ENCODE results near the gene DCTPP1. TPM values are rescaled to one million over a fixed set of nuclear protein-coding genes. Genes with fewer than 3 reads are reported as not detected.

Gene DCTPP1
- total and polyA plus RNA-seq, 2 of the 13 experiments (the other 11 are each of a cell fraction or from before 2014, with no cell fraction given) = 54.8 to 74.4 TPM

- no peak for TF ChIP-seq EZH2 (conservative IDR thresholded peaks at IDR 0.05; ENCODE audit: low read depth, low read length)
- peak; percentile 44; the same call in 1 of the 2 replicates for TF ChIP-seq NCOR1 (IDR thresholded peaks at IDR 0.05; ENCODE audit: borderline replicate concordance, low read length)
- TF ChIP-seq, protein P1, sequence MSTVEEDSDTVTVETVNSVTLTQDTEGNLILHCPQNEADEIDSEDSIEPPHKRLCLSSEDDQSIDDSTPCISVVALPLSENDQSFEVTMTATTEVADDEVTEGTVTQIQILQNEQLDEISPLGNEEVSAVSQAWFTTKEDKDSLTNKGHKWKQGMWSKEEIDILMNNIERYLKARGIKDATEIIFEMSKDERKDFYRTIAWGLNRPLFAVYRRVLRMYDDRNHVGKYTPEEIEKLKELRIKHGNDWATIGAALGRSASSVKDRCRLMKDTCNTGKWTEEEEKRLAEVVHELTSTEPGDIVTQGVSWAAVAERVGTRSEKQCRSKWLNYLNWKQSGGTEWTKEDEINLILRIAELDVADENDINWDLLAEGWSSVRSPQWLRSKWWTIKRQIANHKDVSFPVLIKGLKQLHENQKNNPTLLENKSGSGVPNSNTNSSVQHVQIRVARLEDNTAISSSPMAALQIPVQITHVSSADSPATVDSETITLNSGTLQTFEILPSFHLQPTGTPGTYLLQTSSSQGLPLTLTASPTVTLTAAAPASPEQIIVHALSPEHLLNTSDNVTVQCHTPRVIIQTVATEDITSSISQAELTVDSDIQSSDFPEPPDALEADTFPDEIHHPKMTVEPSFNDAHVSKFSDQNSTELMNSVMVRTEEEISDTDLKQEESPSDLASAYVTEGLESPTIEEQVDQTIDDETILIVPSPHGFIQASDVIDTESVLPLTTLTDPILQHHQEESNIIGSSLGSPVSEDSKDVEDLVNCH (CRISPR knock-in tag; IDR thresholded peaks at IDR 0.05) = peak; percentile 80; the same call in 1 of the 2 replicates
- TF ChIP-seq ZMAT3 (CRISPR knock-in tag; conservative IDR thresholded peaks at IDR 0.05) = 0 out of 2 replicates have a peak, but pooled peaks have one; percentile 53
- peak; percentile 70 for TF ChIP-seq ESRRA (CRISPR knock-in tag; IDR thresholded peaks at IDR 0.05; ENCODE audit: low read depth)
- TF ChIP-seq, protein P2, sequence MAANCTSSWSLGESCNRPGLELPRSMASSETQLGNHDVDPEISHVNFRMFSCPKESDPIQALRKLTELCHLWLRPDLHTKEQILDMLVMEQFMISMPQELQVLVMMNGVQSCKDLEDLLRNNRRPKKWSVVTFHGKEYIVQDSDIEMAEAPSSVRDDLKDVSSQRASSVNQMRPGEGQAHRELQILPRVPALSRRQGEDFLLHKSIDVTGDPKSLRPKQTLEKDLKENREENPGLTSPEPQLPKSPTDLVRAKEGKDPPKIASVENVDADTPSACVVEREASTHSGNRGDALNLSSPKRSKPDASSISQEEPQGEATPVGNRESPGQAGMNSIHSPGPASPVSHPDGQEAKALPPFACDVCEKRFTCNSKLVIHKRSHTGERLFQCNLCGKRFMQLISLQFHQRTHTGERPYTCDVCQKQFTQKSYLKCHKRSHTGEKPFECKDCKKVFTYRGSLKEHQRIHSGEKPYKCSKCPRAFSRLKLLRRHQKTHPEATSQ (CRISPR knock-in tag; IDR thresholded peaks at IDR 0.05; ENCODE audit: borderline replicate concordance) = peak; percentile 94
- TF ChIP-seq, protein P3, sequence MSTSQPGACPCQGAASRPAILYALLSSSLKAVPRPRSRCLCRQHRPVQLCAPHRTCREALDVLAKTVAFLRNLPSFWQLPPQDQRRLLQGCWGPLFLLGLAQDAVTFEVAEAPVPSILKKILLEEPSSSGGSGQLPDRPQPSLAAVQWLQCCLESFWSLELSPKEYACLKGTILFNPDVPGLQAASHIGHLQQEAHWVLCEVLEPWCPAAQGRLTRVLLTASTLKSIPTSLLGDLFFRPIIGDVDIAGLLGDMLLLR (CRISPR knock-in tag; IDR thresholded peaks at IDR 0.05) = peak; percentile 90
- peak; percentile 86 for TF ChIP-seq ZNF747 (CRISPR knock-in tag; IDR thresholded peaks at IDR 0.05; ENCODE audit: borderline replicate concordance)
- peak; percentile 20; the same call in 1 of the 2 replicates for TF ChIP-seq FOXK2 (IDR thresholded peaks at IDR 0.05)
- TF ChIP-seq ZNF792 (CRISPR knock-in tag; IDR thresholded peaks at IDR 0.05) = 0 out of 2 replicates have a peak, but pooled peaks have one; percentile 27
- TF ChIP-seq, protein P4, sequence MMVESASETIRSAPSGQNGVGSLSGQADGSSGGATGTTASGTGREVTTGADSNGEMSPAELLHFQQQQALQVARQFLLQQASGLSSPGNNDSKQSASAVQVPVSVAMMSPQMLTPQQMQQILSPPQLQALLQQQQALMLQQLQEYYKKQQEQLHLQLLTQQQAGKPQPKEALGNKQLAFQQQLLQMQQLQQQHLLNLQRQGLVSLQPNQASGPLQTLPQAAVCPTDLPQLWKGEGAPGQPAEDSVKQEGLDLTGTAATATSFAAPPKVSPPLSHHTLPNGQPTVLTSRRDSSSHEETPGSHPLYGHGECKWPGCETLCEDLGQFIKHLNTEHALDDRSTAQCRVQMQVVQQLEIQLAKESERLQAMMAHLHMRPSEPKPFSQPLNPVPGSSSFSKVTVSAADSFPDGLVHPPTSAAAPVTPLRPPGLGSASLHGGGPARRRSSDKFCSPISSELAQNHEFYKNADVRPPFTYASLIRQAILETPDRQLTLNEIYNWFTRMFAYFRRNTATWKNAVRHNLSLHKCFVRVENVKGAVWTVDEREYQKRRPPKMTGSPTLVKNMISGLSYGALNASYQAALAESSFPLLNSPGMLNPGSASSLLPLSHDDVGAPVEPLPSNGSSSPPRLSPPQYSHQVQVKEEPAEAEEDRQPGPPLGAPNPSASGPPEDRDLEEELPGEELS (CRISPR knock-in tag; IDR thresholded peaks at IDR 0.05) = peak; percentile 40; the same call in 1 of the 2 replicates
- TF ChIP-seq, protein P5, sequence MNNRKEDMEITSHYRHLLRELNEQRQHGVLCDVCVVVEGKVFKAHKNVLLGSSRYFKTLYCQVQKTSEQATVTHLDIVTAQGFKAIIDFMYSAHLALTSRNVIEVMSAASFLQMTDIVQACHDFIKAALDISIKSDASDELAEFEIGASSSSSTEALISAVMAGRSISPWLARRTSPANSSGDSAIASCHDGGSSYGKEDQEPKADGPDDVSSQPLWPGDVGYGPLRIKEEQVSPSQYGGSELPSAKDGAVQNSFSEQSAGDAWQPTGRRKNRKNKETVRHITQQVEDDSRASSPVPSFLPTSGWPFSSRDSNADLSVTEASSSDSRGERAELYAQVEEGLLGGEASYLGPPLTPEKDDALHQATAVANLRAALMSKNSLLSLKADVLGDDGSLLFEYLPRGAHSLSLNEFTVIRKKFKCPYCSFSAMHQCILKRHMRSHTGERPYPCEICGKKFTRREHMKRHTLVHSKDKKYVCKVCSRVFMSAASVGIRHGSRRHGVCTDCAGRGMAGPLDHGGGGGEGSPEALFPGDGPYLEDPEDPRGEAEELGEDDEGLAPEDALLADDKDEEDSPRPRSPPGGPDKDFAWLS (CRISPR knock-in tag; IDR thresholded peaks at IDR 0.05; ENCODE audit: borderline replicate concordance) = peak; percentile 47; the same call in 1 of the 2 replicates
- TF ChIP-seq ZBTB7B (CRISPR knock-in tag; IDR thresholded peaks at IDR 0.05) = peak; percentile 77
- TF ChIP-seq ATAD3A (CRISPR knock-in tag; IDR thresholded peaks at IDR 0.05) = no peak
- peak; percentile 95 for TF ChIP-seq ZNF678 (CRISPR knock-in tag; IDR thresholded peaks at IDR 0.05)
- TF ChIP-seq YEATS2 (CRISPR knock-in tag; IDR thresholded peaks at IDR 0.05; ENCODE audit: borderline replicate concordance) = peak; percentile 82
- TF ChIP-seq ZNF639 (CRISPR knock-in tag; conservative IDR thresholded peaks at IDR 0.05) = peak; percentile 71; the same call in 1 of the 2 replicates
- TF ChIP-seq FOSL2 (CRISPR knock-in tag; IDR thresholded peaks at IDR 0.05) = peak; percentile 75
- no peak for TF ChIP-seq MLX (CRISPR knock-in tag; IDR thresholded peaks at IDR 0.05)
Measured at GRCh38 chr16:30407102-30407803, 22.6 kb downstream of the DCTPP1 start, which contains the start of gene ZNF771 (continued).

Data from HepG2 (cell line).